GM12878 (cell line): ENCODE results near the gene C3.
"Not testable (repeated sequence)": the region's sequence is repeated elsewhere in the genome, so short reads cannot be mapped to it uniquely, and the experiment has no call there.

Source experiments
- CTCF ChIP-seq, 3 experiments: IDR thresholded peaks in 2 of 3; conservative IDR thresholded peaks in 1 of 3; 2 replicates each; pipeline ENCODE4 v1.5.1; 2011; ENCODE audit warnings: low read depth in 3 of 3, low read length in 3 of 3, mild to moderate bottlenecking in 3 of 3, control low read depth in 2 of 3, moderate library complexity in 2 of 3, inconsistent platforms in 1 of 3, mixed read lengths in 1 of 3; ENCODE audit not compliant: control insufficient read depth in 2 of 3, insufficient read depth in 1 of 3; ENCODE audit errors: extremely low read depth in 1 of 3
- ESRRA ChIP-seq: IDR thresholded peaks from 2 replicates; pipeline ENCODE4 v1.6.1; 2012; ENCODE audit warnings: mild to moderate bottlenecking, low read length, improper control_type of control experiment
- ZNF384 ChIP-seq: IDR thresholded peaks from 2 replicates; pipeline ENCODE4 v1.6.1; 2012; ENCODE audit warnings: low read depth, mild to moderate bottlenecking, low read length, improper control_type of control experiment, borderline replicate concordance

GRCh38 chr19:6708913-6709312, 11.5 kb downstream of the C3 start:
- not testable (repeated sequence) for TF ChIP-seq ZNF384; CTCF (IDR thresholded peaks at IDR 0.05 in 2 of 3, conservative IDR thresholded peaks at IDR 0.05 in 1 of 3; ENCODE audit: control insufficient read depth in 2 of 3, extremely low read depth in 1 of 3, insufficient read depth in 1 of 3, low read depth in 3 of 3, low read length in 3 of 3); ESRRA
